Smooth muscle cell (in vitro differentiated cells): ENCODE measurements around the gene RNF213. TPM values are rescaled to one million over a fixed set of nuclear protein-coding genes. Genes with fewer than 3 reads are reported as not detected.

Experiments
- DNase-seq: peaks from one replicate; lab custom pipeline; 2025; ENCODE audit not compliant: unreplicated experiment; lab: John Stamatoyannopoulos, UW
- H2AFZ ChIP-seq: fragments of 200-600 bp; sonication (generic); 2 replicates; pipeline ENCODE4 v1.6.0; 2016; ENCODE audit warnings: antibody characterized with exemption, low read depth, mild to moderate bottlenecking
- H3F3A ChIP-seq: fragments of 200-600 bp; sonication (generic); 2 replicates; pipeline ENCODE4 v1.6.0; 2017; ENCODE audit warnings: antibody characterized with exemption, low read depth
- H3K27ac ChIP-seq: fragments of 200-600 bp; sonication (generic); 2 replicates; pipeline ENCODE4 v1.5.1; 2016; ENCODE audit warnings: low read depth, mild to moderate bottlenecking
- H3K27me3 ChIP-seq: fragments of 200-600 bp; sonication (generic); 2 replicates; pipeline ENCODE4 v1.6.1; 2016; ENCODE audit warnings: low read depth, mild to moderate bottlenecking
- H3K36me3 ChIP-seq: fragments of 200-600 bp; sonication (generic); 2 replicates; pipeline ENCODE4 v1.5.1; 2016; ENCODE audit warnings: low read depth
- H3K4me1 ChIP-seq: fragments of 200-600 bp; sonication (generic); 2 replicates; pipeline ENCODE4 v1.5.1; 2016; ENCODE audit warnings: low read depth
- H3K4me2 ChIP-seq: fragments of 200-600 bp; sonication (generic); 2 replicates; pipeline ENCODE4 v1.6.0; 2016; ENCODE audit warnings: mild to moderate bottlenecking
- H3K4me3 ChIP-seq: fragments of 200-600 bp; sonication (generic); 2 replicates; pipeline ENCODE4 v1.5.1; 2016; ENCODE audit warnings: mild to moderate bottlenecking
- H3K79me2 ChIP-seq: fragments of 200-600 bp; sonication (generic); 2 replicates; pipeline ENCODE4 v1.6.0; 2016; ENCODE audit warnings: low read depth, mild to moderate bottlenecking
- H3K9ac ChIP-seq: fragments of 200-600 bp; sonication (generic); 2 replicates; pipeline ENCODE4 v1.6.0; 2016; ENCODE audit warnings: low read depth
- H3K9me3 ChIP-seq: fragments of 200-600 bp; sonication (generic); replicated peaks from 2 replicates; pipeline ENCODE4 v1.5.1; 2016; ENCODE audit warnings: low read depth
- H4K20me1 ChIP-seq: fragments of 200-600 bp; sonication (generic); 2 replicates; pipeline ENCODE4 v1.6.0; 2016; ENCODE audit warnings: low read depth
- WGBS: methylation state at CpG from one replicate; pipeline ENCODE4 v1.1.7; 2016; ENCODE audit warnings: low lambda C conversion rate; 5-methylcytosine and 5-hydroxymethylcytosine counted together
- polyA plus RNA-seq: library from polyadenylated mRNA; unstranded; fragments of >200 nt; fragmentation: Nextera tagmentation; extraction: Ambion mirVana; gene quantifications from 2 replicates; pipeline ENCODE4 v1.2.1, GENCODE V29; 2016
- total RNA-seq: library from RNA; depleted of rRNA; stranded (reverse); fragments of >200 nt; gene quantifications from 2 replicates; pipeline ENCODE4 v1.2.3, GENCODE V29; 2014
- TF ChIP-seq, protein P1 (sequence below): fragments of 200-600 bp; sonication (generic); IDR thresholded peaks from 2 replicates; pipeline ENCODE4 v1.5.1; 2017; ENCODE audit warnings: borderline replicate concordance, mild to moderate bottlenecking, antibody characterized with exemption; ENCODE audit not compliant: insufficient read depth, poor library complexity, severe bottlenecking

The RNF213 gene
- total and polyA plus RNA-seq, 2 experiments from 2014 or later, result 12.8 to 43.0 TPM

- Histone ChIP-seq H3K27me3 (no peaks in the 10 kb centered on the region), H3F3A (no peaks in the 10 kb centered on the region), H3K4me1 (no peaks in the 10 kb centered on the region), H3K27ac (no peak overlapping the region), H3K36me3 (peaks cover 27% of the 10 kb centered on the region), H3K4me2 (no peak overlapping the region), H3K4me3 (no peak overlapping the region), H3K9me3 (peaks cover 10% of the 10 kb centered on the region), H3K79me2 (no peaks in the 10 kb centered on the region), H2AFZ (no peak overlapping the region), H3K9ac (no peak overlapping the region), H4K20me1 (no peaks in the 10 kb centered on the region)
- no peak for DNase-seq
- TF ChIP-seq, protein P1, sequence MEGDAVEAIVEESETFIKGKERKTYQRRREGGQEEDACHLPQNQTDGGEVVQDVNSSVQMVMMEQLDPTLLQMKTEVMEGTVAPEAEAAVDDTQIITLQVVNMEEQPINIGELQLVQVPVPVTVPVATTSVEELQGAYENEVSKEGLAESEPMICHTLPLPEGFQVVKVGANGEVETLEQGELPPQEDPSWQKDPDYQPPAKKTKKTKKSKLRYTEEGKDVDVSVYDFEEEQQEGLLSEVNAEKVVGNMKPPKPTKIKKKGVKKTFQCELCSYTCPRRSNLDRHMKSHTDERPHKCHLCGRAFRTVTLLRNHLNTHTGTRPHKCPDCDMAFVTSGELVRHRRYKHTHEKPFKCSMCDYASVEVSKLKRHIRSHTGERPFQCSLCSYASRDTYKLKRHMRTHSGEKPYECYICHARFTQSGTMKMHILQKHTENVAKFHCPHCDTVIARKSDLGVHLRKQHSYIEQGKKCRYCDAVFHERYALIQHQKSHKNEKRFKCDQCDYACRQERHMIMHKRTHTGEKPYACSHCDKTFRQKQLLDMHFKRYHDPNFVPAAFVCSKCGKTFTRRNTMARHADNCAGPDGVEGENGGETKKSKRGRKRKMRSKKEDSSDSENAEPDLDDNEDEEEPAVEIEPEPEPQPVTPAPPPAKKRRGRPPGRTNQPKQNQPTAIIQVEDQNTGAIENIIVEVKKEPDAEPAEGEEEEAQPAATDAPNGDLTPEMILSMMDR, result no peak
- 97% methylated on average over 1 of the region's 1 CpG for WGBS
These were observed 28.2 kb upstream of the RNF213 start for GRCh38 chr17:80232438-80232837.

DNA sequence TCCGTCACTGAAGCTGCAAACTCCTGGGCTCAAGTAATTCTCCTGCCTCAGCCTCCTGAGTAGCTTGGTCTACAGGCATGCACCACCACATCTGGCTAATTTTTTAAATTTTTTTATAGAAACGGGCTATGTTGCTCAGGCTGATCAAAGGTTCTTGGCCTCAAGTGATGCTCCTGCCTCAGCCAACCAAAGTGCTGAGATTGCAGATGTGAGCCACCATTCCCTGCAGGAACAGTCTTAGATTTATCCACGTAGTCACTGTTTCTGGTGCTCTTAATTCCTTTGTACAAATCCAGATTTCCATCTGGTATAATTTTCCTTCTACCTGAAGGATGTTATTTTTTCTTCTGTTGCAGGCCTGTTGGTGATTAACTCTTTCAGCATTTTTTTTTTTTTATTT is 27.4 kb upstream of the RNF213 start:
- H2AFZ ChIP-seq, result no peak overlapping the region
- no peaks in the 10 kb centered on the region for H4K20me1 ChIP-seq
- TF ChIP-seq, protein P1, result no peak
- H3K36me3 ChIP-seq, result peaks cover 27% of the 10 kb centered on the region
- H3K27me3 ChIP-seq, result no peaks in the 10 kb centered on the region
- no peak for DNase-seq
- no peaks in the 10 kb centered on the region for H3F3A ChIP-seq
- WGBS, result 97% methylated on average over 3 of the region's 3 CpGs
- H3K27ac ChIP-seq, result no peak overlapping the region
- peaks cover 10% of the 10 kb centered on the region for H3K9me3 ChIP-seq
- no peak overlapping the region for H3K9ac ChIP-seq
- H3K4me2 ChIP-seq, result no peak overlapping the region
- H3K4me1 ChIP-seq, result no peaks in the 10 kb centered on the region
- H3K4me3 ChIP-seq, result no peak overlapping the region
- no peaks in the 10 kb centered on the region for H3K79me2 ChIP-seq

GRCh38 chr17:80236911-80237310 is 23.7 kb upstream of the RNF213 start:
- H3K79me2 ChIP-seq, result no peaks in the 10 kb centered on the region
- no peaks in the 10 kb centered on the region for H3K4me1 ChIP-seq
- H4K20me1 ChIP-seq, result no peaks in the 10 kb centered on the region
- H3K9ac ChIP-seq, result no peak overlapping the region
- DNase-seq, result no peak
- no peak overlapping the region for H3K27ac ChIP-seq
- H3K9me3 ChIP-seq, result peaks cover 10% of the 10 kb centered on the region
- no peak overlapping the region for H3K4me3 ChIP-seq
- H3K27me3 ChIP-seq, result no peaks in the 10 kb centered on the region
- H3F3A ChIP-seq, result no peaks in the 10 kb centered on the region
- H3K4me2 ChIP-seq, result no peak overlapping the region
- no peak overlapping the region for H2AFZ ChIP-seq
- TF ChIP-seq, protein P1, result no peak
- 89% methylated on average over 17 of the region's 17 CpGs for WGBS
- H3K36me3 ChIP-seq, result peaks cover 21% of the 10 kb centered on the region

DNA sequence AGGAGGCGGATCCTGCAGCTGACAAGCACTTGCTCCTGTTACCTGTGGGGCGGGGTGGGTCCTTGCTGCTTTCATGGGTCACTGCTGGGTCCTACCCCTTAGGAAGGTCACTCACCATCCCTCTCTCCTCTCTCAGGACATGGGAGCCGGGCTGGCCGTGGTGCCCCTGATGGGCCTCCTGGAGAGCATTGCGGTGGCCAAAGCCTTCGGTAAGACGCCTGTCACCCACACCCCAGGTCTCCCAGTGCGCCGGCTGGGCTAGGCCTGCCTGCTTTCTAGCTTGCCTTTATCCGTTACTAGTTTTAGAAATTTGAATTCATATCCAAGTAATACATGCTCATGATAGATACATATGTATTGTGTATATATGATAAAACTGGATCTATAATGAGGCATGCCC is 23.3 kb upstream of the RNF213 start:
- Histone ChIP-seq H3K9me3 (peaks cover 10% of the 10 kb centered on the region), H3K9ac (no peak overlapping the region), H3K79me2 (no peaks in the 10 kb centered on the region), H3K4me3 (no peak overlapping the region), H3K4me1 (no peaks in the 10 kb centered on the region), H3F3A (no peaks in the 10 kb centered on the region), H3K4me2 (no peak overlapping the region), H2AFZ (no peak overlapping the region), H4K20me1 (no peaks in the 10 kb centered on the region), H3K27ac (no peak overlapping the region), H3K36me3 (peaks cover 17% of the 10 kb centered on the region), H3K27me3 (no peaks in the 10 kb centered on the region)
- TF ChIP-seq, protein P1, result no peak
- 97% methylated on average over 10 of the region's 10 CpGs for whole genome bisulfite sequencing
- DNase-seq, result no peak
